GM12878 (cell line): ENCODE measurements around the gene HOTAIR. TPM values are rescaled to one million over a fixed set of nuclear protein-coding genes. Genes with fewer than 3 reads are reported as not detected.

ENCODE experiments used
- ATAC-seq: fragments of 200-7000 bp; cut with Tn5 transposase; 3 replicates; pipeline ENCODE4 v1.9.1; 2020; ENCODE audit warnings: mild to moderate bottlenecking, moderate library complexity
- BruUV-seq: library from RNA; stranded (reverse); fragments of 400-500 nt; replicated peaks from 2 replicates; lab custom pipeline; 2021; lab: Mats Ljungman, UMichigan
- CTCF ChIA-PET: fragments of 300-600 bp; sonication (Branson Sonifier 250); formaldehyde crosslinking; extraction: SDS; loops from one replicate; lab custom pipeline; 2021; ENCODE audit warnings: inconsistent platforms; lab: Yijun Ruan, JAX
- POLR2A ChIA-PET: fragments of 350-600 bp; formaldehyde crosslinking; extraction: SDS; loops from one replicate; lab custom pipeline; 2021; ENCODE audit warnings: inconsistent platforms; lab: Charles Lee
- RAD21 ChIA-PET: fragments of 300-600 bp; sonication (Branson Sonifier 250); formaldehyde crosslinking; loops from one replicate; lab custom pipeline; 2023; ENCODE audit warnings: antibody characterized with exemption; ENCODE audit not compliant: unreplicated experiment; lab: Charles Lee
- SMC1A ChIA-PET: fragments of 300-600 bp; sonication (Branson Sonifier 250); formaldehyde crosslinking; loops from one replicate; lab custom pipeline; 2023; ENCODE audit not compliant: unreplicated experiment, uncharacterized antibody; lab: Charles Lee
- DNase-seq: peaks from one replicate; pipeline ENCODE4 v3.0.0-alpha.2; 2011; ENCODE audit warnings: low read depth, low spot score
- FAIRE-seq: peaks from 3 replicates; lab custom pipeline; 2011; peaks lifted over from hg19 to GRCh38; lab: Jason Lieb, UNC
- H2AFZ ChIP-seq: 2 replicates; pipeline ENCODE4 v1.6.0; 2011; ENCODE audit warnings: low read depth, low read length, control low read depth; ENCODE audit not compliant: control insufficient read depth
- H3K27ac ChIP-seq: 2 replicates; pipeline ENCODE4 v1.5.1; 2011; ENCODE audit warnings: control low read depth; ENCODE audit not compliant: control insufficient read depth, insufficient read depth
- H3K27me3 ChIP-seq, 2 experiments: replicated peaks in 1 of 2; 2 replicates each; pipeline versions ENCODE4 v1.6.0 to v1.6.1; 2011; ENCODE audit warnings: low read length in 1 of 2; ENCODE audit not compliant: control insufficient read depth in 2 of 2, insufficient read depth in 2 of 2
- H3K36me3 ChIP-seq, 2 experiments: 2 replicates each; pipeline ENCODE4 v1.5.1; 2011; ENCODE audit warnings: low read length in 1 of 2; ENCODE audit not compliant: control insufficient read depth in 2 of 2, insufficient read depth in 2 of 2
- H3K4me1 ChIP-seq: 2 replicates; pipeline ENCODE4 v1.6.1; 2011; ENCODE audit warnings: mild to moderate bottlenecking, low read length, moderate library complexity, mixed read lengths; ENCODE audit not compliant: control insufficient read depth, insufficient read depth
- H3K4me2 ChIP-seq: 2 replicates; pipeline ENCODE4 v1.6.0; 2011; ENCODE audit warnings: control low read depth; ENCODE audit not compliant: control insufficient read depth, insufficient read depth
- H3K4me3 ChIP-seq: fragments of 200-600 bp; sonication (generic); 2 replicates; pipeline ENCODE4 v1.5.1; 2016
- H3K79me2 ChIP-seq: 2 replicates; pipeline ENCODE4 v1.6.0; 2011; ENCODE audit warnings: low read length; ENCODE audit not compliant: control insufficient read depth, insufficient read depth
- H3K9ac ChIP-seq: 2 replicates; pipeline ENCODE4 v1.8.0; 2011; ENCODE audit warnings: low read length, control low read depth, mixed read lengths; ENCODE audit not compliant: control insufficient read depth, insufficient read depth
- H3K9me3 ChIP-seq: replicated peaks from 3 replicates; pipeline ENCODE4 v1.5.1; 2011; ENCODE audit warnings: mild to moderate bottlenecking, low read length; ENCODE audit not compliant: control insufficient read depth, insufficient read depth
- H4K20me1 ChIP-seq: 2 replicates; pipeline ENCODE4 v1.6.0; 2011; ENCODE audit not compliant: control insufficient read depth, insufficient read depth
- CHD2 ChIP-seq: IDR thresholded peaks from 2 replicates; pipeline ENCODE4 v1.6.1; 2011; ENCODE audit warnings: low read depth, low read length, improper control_type of control experiment, borderline replicate concordance
- FOXK2 ChIP-seq: fragments of 450-650 bp; IDR thresholded peaks from 2 replicates; pipeline ENCODE4 v1.6.1; 2017; ENCODE audit warnings: mild to moderate bottlenecking, moderate library complexity
- KAT2A ChIP-seq: conservative IDR thresholded peaks from 2 replicates; pipeline ENCODE4 v1.6.1; 2011; ENCODE audit warnings: low read depth, low read length; ENCODE audit not compliant: control insufficient read depth
- KLF5 ChIP-seq: fragments of 450-650 bp; IDR thresholded peaks from 2 replicates; pipeline ENCODE4 v1.6.1; 2014; ENCODE audit warnings: mild to moderate bottlenecking; ENCODE audit not compliant: partially characterized antibody
- MTA3 ChIP-seq: IDR thresholded peaks from 2 replicates; pipeline ENCODE4 v1.6.1; 2012; ENCODE audit warnings: low read length, inconsistent platforms, borderline replicate concordance
- NBN ChIP-seq: fragments of 450-650 bp; IDR thresholded peaks from 2 replicates; pipeline ENCODE4 v1.6.1; 2016
- RCOR1 ChIP-seq: conservative IDR thresholded peaks from 2 replicates; pipeline ENCODE4 v1.6.1; 2012; ENCODE audit warnings: low read depth, low read length, improper control_type of control experiment
- SMAD1 ChIP-seq: fragments of 450-650 bp; IDR thresholded peaks from 2 replicates; pipeline ENCODE4 v1.6.1; 2018; ENCODE audit warnings: mild to moderate bottlenecking, low read depth; ENCODE audit not compliant: partially characterized antibody
- SMARCA5 ChIP-seq: fragments of 450-650 bp; IDR thresholded peaks from 2 replicates; pipeline ENCODE4 v1.6.1; 2017; ENCODE audit warnings: mild to moderate bottlenecking
- SREBF2 ChIP-seq: IDR thresholded peaks from 2 replicates; pipeline ENCODE4 v1.6.1; 2012; ENCODE audit warnings: mild to moderate bottlenecking, low read length
- STAT3 ChIP-seq: IDR thresholded peaks from 2 replicates; pipeline ENCODE4 v1.6.1; 2011; ENCODE audit warnings: low read depth, low read length, improper control_type of control experiment
- ZBED1 ChIP-seq: IDR thresholded peaks from 2 replicates; pipeline ENCODE4 v1.6.1; 2016; ENCODE audit warnings: borderline replicate concordance
- ZZZ3 ChIP-seq: IDR thresholded peaks from 2 replicates; pipeline ENCODE4 v1.6.1; 2011; ENCODE audit warnings: low read depth; ENCODE audit not compliant: control insufficient read depth, insufficient read length
- WGBS: methylation state at CpG from one replicate; pipeline ENCODE4 v1.1.6; 2016; ENCODE audit warnings: low lambda C conversion rate; ENCODE audit not compliant: insufficient replicate concordance, insufficient coverage; ENCODE audit errors: missing lambda C conversion rate; 5-methylcytosine and 5-hydroxymethylcytosine counted together
- in situ Hi-C: fragments of 300-500 bp; cut with MboI; formaldehyde crosslinking; loops from 9 replicates; pipeline ENCODE4 v1.14.3; 2018; ENCODE audit warnings: mixed read lengths
- intact Hi-C: fragments of 100-400 bp; cut with micrococcal nuclease; formaldehyde crosslinking; loops from one replicate; pipeline ENCODE4 v1.14.2; 2022; ENCODE audit not compliant: unreplicated experiment
- polyA plus RNA-seq, 11 experiments: library from polyadenylated mRNA; depleted of rRNA in 4 of 11; unstranded in 6 of 11; stranded (reverse) in 5 of 11; fragments of >200 nt; fragmentation: Nextera tagmentation in 4 of 11; fragmentation: Illumina TruSeq in 1 of 11; extraction: Ambion mirVana in 4 of 11; extraction: Trizol in 1 of 11; gene quantifications; 1 replicate in 1 of 11; 2 replicates in 10 of 11; pipeline versions ENCODE4 v1.2.1 to v1.2.3, GENCODE V29; 2011 to 2016; ENCODE audit warnings: inconsistent platforms in 2 of 11, missing spikeins in 2 of 11, low read depth in 1 of 11
- total RNA-seq, 4 experiments: library from RNA; depleted of rRNA in 3 of 4; stranded (reverse); fragments of >200 nt in 3 of 4; fragmentation: Illumina TruSeq in 1 of 4; extraction: Trizol in 1 of 4; gene quantifications; 2 replicates each; pipeline versions ENCODE4 v1.2.1 to v1.2.3, GENCODE V29; 2013 to 2021
- TF ChIP-seq, protein P1 (sequence below): fragments of 450-650 bp; IDR thresholded peaks from 2 replicates; pipeline ENCODE4 v1.6.1; 2016; ENCODE audit warnings: mild to moderate bottlenecking
- TF ChIP-seq, protein P2 (sequence below): fragments of 450-650 bp; IDR thresholded peaks from 2 replicates; pipeline ENCODE4 v1.6.1; 2017; ENCODE audit warnings: borderline replicate concordance
- TF ChIP-seq, protein P3 (sequence below): fragments of 450-650 bp; formaldehyde crosslinking; IDR thresholded peaks from 2 replicates; pipeline ENCODE4 v1.4.0; 2020; ENCODE audit warnings: mild to moderate bottlenecking, moderate library complexity
- TF ChIP-seq, protein P4 (sequence below): IDR thresholded peaks from 2 replicates; pipeline ENCODE4 v1.6.1; 2011; ENCODE audit warnings: low read depth, mild to moderate bottlenecking, low read length, moderate library complexity, borderline replicate concordance; ENCODE audit errors: extremely low read depth

HOTAIR gene
- total and polyA plus RNA-seq, 10 of the 15 experiments (the other 5 are each of a cell fraction or from before 2014, with no cell fraction given) = not detected

DNA sequence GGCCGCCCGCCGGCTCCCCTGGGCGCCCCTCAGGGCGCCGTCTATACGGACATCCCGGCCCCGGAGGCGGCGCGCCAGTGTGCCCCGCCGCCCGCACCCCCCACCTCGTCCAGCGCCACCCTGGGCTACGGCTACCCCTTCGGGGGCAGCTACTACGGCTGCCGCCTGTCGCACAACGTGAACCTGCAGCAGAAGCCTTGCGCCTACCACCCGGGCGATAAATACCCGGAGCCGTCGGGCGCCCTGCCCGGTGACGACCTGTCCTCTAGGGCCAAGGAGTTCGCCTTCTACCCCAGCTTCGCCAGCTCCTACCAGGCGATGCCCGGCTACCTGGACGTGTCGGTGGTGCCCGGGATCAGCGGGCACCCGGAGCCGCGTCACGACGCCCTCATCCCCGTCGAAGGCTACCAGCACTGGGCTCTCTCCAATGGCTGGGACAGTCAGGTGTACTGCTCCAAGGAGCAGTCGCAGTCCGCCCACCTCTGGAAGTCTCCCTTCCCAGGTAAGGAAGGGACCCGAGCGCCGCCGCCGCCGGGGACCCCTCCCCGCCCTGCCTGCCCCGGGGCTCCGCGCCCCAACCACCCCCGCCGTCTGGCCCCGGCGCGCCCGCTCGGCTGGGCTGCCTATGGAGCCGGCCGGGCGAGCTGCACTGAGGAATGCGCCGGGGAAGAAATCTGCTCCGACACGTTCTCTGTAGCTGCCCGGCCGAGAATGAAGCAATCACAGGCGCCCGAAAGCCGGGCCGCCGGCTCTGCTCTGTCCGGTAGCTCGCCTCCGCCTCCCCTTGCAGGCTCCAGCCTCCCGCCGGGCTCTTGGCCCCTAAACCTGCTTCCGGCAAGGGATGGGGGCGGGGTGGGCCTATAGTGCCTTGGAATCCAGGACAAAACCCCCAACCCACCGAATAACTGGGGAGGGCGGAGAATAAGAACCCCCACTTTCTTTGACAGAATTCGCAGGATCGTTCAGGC, 35.3 kb downstream of the HOTAIR start:
- Histone ChIP-seq H4K20me1 (no peaks in the 10 kb centered on the region), H3K9me3 (no peaks in the 10 kb centered on the region; the same call in 1 of the 3 replicates), H3K27ac (no peak overlapping the region), H3K4me2 (no peak overlapping the region), H3K79me2 (no peaks in the 10 kb centered on the region), H3K36me3 (no peaks in the 10 kb centered on the region), H3K4me3 (no peak overlapping the region), H3K27me3 (peaks cover 13 to 37% of the 10 kb centered on the region in 2 experiments), H2AFZ (no peak overlapping the region), H3K4me1 (no peaks in the 10 kb centered on the region), H3K9ac (no peak overlapping the region)
- TF ChIP-seq MTA3 (no peak), ZBED1 (no peak), SMAD1 (no peak), CHD2 (no peak), RCOR1 (no peak), KAT2A (no peak), ZZZ3 (no peak), STAT3 (no peak), NBN (no peak), FOXK2 (no peak), SREBF2 (no peak), SMARCA5 (no peak), KLF5 (no peak)
- TF ChIP-seq, protein P1, sequence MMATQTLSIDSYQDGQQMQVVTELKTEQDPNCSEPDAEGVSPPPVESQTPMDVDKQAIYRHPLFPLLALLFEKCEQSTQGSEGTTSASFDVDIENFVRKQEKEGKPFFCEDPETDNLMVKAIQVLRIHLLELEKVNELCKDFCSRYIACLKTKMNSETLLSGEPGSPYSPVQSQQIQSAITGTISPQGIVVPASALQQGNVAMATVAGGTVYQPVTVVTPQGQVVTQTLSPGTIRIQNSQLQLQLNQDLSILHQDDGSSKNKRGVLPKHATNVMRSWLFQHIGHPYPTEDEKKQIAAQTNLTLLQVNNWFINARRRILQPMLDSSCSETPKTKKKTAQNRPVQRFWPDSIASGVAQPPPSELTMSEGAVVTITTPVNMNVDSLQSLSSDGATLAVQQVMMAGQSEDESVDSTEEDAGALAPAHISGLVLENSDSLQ = no peak
- TF ChIP-seq, protein P2, sequence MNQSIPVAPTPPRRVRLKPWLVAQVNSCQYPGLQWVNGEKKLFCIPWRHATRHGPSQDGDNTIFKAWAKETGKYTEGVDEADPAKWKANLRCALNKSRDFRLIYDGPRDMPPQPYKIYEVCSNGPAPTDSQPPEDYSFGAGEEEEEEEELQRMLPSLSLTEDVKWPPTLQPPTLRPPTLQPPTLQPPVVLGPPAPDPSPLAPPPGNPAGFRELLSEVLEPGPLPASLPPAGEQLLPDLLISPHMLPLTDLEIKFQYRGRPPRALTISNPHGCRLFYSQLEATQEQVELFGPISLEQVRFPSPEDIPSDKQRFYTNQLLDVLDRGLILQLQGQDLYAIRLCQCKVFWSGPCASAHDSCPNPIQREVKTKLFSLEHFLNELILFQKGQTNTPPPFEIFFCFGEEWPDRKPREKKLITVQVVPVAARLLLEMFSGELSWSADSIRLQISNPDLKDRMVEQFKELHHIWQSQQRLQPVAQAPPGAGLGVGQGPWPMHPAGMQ = no peak
- TF ChIP-seq, protein P3, sequence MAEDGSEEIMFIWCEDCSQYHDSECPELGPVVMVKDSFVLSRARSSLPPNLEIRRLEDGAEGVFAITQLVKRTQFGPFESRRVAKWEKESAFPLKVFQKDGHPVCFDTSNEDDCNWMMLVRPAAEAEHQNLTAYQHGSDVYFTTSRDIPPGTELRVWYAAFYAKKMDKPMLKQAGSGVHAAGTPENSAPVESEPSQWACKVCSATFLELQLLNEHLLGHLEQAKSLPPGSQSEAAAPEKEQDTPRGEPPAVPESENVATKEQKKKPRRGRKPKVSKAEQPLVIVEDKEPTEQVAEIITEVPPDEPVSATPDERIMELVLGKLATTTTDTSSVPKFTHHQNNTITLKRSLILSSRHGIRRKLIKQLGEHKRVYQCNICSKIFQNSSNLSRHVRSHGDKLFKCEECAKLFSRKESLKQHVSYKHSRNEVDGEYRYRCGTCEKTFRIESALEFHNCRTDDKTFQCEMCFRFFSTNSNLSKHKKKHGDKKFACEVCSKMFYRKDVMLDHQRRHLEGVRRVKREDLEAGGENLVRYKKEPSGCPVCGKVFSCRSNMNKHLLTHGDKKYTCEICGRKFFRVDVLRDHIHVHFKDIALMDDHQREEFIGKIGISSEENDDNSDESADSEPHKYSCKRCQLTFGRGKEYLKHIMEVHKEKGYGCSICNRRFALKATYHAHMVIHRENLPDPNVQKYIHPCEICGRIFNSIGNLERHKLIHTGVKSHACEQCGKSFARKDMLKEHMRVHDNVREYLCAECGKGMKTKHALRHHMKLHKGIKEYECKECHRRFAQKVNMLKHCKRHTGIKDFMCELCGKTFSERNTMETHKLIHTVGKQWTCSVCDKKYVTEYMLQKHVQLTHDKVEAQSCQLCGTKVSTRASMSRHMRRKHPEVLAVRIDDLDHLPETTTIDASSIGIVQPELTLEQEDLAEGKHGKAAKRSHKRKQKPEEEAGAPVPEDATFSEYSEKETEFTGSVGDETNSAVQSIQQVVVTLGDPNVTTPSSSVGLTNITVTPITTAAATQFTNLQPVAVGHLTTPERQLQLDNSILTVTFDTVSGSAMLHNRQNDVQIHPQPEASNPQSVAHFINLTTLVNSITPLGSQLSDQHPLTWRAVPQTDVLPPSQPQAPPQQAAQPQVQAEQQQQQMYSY (CRISPR knock-in tag) = no peak
- TF ChIP-seq, protein P4, sequence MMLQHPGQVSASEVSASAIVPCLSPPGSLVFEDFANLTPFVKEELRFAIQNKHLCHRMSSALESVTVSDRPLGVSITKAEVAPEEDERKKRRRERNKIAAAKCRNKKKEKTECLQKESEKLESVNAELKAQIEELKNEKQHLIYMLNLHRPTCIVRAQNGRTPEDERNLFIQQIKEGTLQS = no peak
- DNase-seq (no peak), FAIRE-seq (no peak), ATAC-seq (no peak)
- in situ Hi-C loops (no loop called here), intact Hi-C loops (no loop called here)
- POLR2A ChIA-PET = no interaction called here
- 58% methylated on average over 60 of the region's 91 CpGs for WGBS
- SMC1A ChIA-PET = no interaction called here
- RAD21 ChIA-PET = no interaction called here
- CTCF ChIA-PET = interaction anchor here (0.7 kb wide), 1 partner anchor 155 kb away, joined by 3 read pairs; no protein-coding TSS in a partner anchor
- BruUV-seq = no TSS peak
